ENCODE data around the gene FADS3.

DNA sequence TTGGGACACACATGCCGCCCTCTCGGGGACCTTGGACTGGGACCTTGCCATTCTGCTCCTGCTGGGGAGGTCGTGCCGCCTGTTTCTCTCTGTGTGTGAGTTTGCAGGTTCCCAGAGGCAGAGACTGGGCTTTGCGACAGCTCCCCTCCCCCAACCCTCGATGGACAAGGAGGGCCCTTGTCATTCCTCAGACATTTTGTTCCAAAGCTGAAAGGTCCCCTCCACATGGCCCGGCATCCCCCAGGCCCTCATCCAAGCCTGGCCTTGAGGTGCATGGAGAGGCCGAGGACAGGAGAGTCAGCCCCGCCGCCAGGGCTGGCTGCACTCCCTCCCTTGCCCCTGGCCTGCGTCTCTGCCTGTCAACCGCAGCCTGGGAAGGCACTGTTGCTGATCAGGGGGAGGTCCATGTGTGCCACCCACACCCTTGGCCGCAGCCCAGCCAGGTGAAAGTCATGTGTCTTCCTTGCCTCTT is 37.6 kb downstream of the FADS3 start:
- TF ChIP-seq HDAC2 (CRISPR knock-in tag; IDR thresholded peaks at IDR 0.05) (no peak), ZNF160 (CRISPR knock-in tag; IDR thresholded peaks at IDR 0.05) (no peak), TARDBP (CRISPR knock-in tag; IDR thresholded peaks at IDR 0.05) (no peak), EP300 (IDR thresholded peaks at IDR 0.05; ENCODE audit: low read depth in 2 of 2, low read length in 2 of 2) (no peak), EP300 (CRISPR knock-in tag; IDR thresholded peaks at IDR 0.05; ENCODE audit: borderline replicate concordance) (no peak)
- TF ChIP-seq, protein P1, sequence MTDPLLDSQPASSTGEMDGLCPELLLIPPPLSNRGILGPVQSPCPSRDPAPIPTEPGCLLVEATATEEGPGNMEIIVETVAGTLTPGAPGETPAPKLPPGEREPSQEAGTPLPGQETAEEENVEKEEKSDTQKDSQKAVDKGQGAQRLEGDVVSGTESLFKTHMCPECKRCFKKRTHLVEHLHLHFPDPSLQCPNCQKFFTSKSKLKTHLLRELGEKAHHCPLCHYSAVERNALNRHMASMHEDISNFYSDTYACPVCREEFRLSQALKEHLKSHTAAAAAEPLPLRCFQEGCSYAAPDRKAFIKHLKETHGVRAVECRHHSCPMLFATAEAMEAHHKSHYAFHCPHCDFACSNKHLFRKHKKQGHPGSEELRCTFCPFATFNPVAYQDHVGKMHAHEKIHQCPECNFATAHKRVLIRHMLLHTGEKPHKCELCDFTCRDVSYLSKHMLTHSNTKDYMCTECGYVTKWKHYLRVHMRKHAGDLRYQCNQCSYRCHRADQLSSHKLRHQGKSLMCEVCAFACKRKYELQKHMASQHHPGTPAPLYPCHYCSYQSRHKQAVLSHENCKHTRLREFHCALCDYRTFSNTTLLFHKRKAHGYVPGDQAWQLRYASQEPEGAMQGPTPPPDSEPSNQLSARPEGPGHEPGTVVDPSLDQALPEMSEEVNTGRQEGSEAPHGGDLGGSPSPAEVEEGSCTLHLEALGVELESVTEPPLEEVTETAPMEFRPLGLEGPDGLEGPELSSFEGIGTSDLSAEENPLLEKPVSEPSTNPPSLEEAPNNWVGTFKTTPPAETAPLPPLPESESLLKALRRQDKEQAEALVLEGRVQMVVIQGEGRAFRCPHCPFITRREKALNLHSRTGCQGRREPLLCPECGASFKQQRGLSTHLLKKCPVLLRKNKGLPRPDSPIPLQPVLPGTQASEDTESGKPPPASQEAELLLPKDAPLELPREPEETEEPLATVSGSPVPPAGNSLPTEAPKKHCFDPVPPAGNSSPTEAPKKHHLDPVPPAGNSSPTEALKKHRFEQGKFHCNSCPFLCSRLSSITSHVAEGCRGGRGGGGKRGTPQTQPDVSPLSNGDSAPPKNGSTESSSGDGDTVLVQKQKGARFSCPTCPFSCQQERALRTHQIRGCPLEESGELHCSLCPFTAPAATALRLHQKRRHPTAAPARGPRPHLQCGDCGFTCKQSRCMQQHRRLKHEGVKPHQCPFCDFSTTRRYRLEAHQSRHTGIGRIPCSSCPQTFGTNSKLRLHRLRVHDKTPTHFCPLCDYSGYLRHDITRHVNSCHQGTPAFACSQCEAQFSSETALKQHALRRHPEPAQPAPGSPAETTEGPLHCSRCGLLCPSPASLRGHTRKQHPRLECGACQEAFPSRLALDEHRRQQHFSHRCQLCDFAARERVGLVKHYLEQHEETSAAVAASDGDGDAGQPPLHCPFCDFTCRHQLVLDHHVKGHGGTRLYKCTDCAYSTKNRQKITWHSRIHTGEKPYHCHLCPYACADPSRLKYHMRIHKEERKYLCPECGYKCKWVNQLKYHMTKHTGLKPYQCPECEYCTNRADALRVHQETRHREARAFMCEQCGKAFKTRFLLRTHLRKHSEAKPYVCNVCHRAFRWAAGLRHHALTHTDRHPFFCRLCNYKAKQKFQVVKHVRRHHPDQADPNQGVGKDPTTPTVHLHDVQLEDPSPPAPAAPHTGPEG (CRISPR knock-in tag; IDR thresholded peaks at IDR 0.05), result no peak
- TF ChIP-seq, protein P2, sequence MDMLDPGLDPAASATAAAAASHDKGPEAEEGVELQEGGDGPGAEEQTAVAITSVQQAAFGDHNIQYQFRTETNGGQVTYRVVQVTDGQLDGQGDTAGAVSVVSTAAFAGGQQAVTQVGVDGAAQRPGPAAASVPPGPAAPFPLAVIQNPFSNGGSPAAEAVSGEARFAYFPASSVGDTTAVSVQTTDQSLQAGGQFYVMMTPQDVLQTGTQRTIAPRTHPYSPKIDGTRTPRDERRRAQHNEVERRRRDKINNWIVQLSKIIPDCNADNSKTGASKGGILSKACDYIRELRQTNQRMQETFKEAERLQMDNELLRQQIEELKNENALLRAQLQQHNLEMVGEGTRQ (IDR thresholded peaks at IDR 0.05; ENCODE audit: low read depth, low read length), result no peak
- TF ChIP-seq, protein P2 (CRISPR knock-in tag; IDR thresholded peaks at IDR 0.05; ENCODE audit: borderline replicate concordance), result no peak
